CD14-positive monocyte (primary cell): ENCODE results near the gene IFNB1. TPM values are rescaled to one million over a fixed set of nuclear protein-coding genes. Genes with fewer than 3 reads are reported as not detected.
A peak's percentile ranks its signal among the peaks of the same experiment; 100 is the strongest.

Experiments used
- DNase-seq, 3 donors: peaks; one replicate each; pipeline ENCODE4 v3.0.0-alpha.2; 2011 to 2022
- H2AFZ ChIP-seq: 2 replicates; pipeline ENCODE4 v1.6.0; 2012; ENCODE audit warnings: mild to moderate bottlenecking, low read depth, low read length, inconsistent platforms; ENCODE audit not compliant: insufficient read depth, poor library complexity, severe bottlenecking
- H3K27ac ChIP-seq, 2 donors: 1 replicate in 1 of 2; 2 replicates in 1 of 2; pipeline ENCODE4 v1.5.1; 2012 to 2013; ENCODE audit warnings: low read length in 2 of 2, control low read depth in 1 of 2, inconsistent platforms in 1 of 2, low read depth in 1 of 2, mild to moderate bottlenecking in 1 of 2
- H3K27me3 ChIP-seq, 2 donors: one replicate each; pipeline versions ENCODE4 v1.6.0 to v1.6.1; 2011 to 2013; ENCODE audit warnings: low read length in 2 of 2; ENCODE audit not compliant: control insufficient read depth in 2 of 2, insufficient read depth in 2 of 2
- H3K36me3 ChIP-seq, 2 donors: replicated peaks in 1 of 2; 1 replicate in 1 of 2; 2 replicates in 1 of 2; pipeline versions ENCODE4 v1.5.1 to v1.6.1; 2012 to 2013; ENCODE audit warnings: low read length in 2 of 2, control low read depth in 1 of 2, inconsistent platforms in 1 of 2, mild to moderate bottlenecking in 1 of 2; ENCODE audit not compliant: insufficient read depth in 2 of 2, control insufficient read depth in 1 of 2
- H3K4me1 ChIP-seq, 2 donors: 1 replicate in 1 of 2; 2 replicates in 1 of 2; pipeline versions ENCODE4 v1.5.1 to v1.6.1; 2012 to 2013; ENCODE audit warnings: low read length in 2 of 2, control low read depth in 1 of 2, inconsistent platforms in 1 of 2, mild to moderate bottlenecking in 1 of 2, moderate library complexity in 1 of 2; ENCODE audit not compliant: insufficient read depth in 2 of 2, control insufficient read depth in 1 of 2
- H3K4me2 ChIP-seq: replicated peaks from 2 replicates; pipeline ENCODE3; 2012; ENCODE audit warnings: low read length, moderate library complexity, mild to moderate bottlenecking; ENCODE audit not compliant: poor library complexity, severe bottlenecking; ENCODE audit errors: extremely low read depth
- H3K4me3 ChIP-seq, 3 experiments: fragments of 200-600 bp in 1 of 3; sonication (generic) in 1 of 3; replicated peaks in 1 of 3; 1 replicate in 2 of 3; 2 replicates in 1 of 3; pipeline ENCODE4 v1.5.1; 2011 to 2013; ENCODE audit warnings: low read length in 3 of 3, mild to moderate bottlenecking in 3 of 3, control low read depth in 2 of 3, low read depth in 2 of 3, inconsistent platforms in 1 of 3, moderate library complexity in 1 of 3
- H3K79me2 ChIP-seq: 2 replicates; pipeline ENCODE4 v1.6.0; 2012; ENCODE audit warnings: mild to moderate bottlenecking, control low read depth, inconsistent platforms, low read length, moderate library complexity; ENCODE audit not compliant: insufficient read depth
- H3K9ac ChIP-seq: 2 replicates; pipeline ENCODE4 v1.6.0; 2017; ENCODE audit warnings: low read length, mild to moderate bottlenecking; ENCODE audit not compliant: insufficient read depth, poor library complexity, severe bottlenecking
- H3K9me3 ChIP-seq, 2 donors: replicated peaks in 1 of 2; 1 replicate in 1 of 2; 2 replicates in 1 of 2; pipeline versions ENCODE4 v1.5.1 to v1.6.1; 2012 to 2013; ENCODE audit warnings: low read length in 2 of 2, control low read depth in 1 of 2; ENCODE audit not compliant: control insufficient read depth in 1 of 2, insufficient read depth in 1 of 2
- H4K20me1 ChIP-seq: 2 replicates; pipeline ENCODE4 v1.6.0; 2012; ENCODE audit warnings: mild to moderate bottlenecking, low read length, control low read depth, moderate library complexity; ENCODE audit not compliant: insufficient read depth
- H3K27ac Mint-ChIP-seq, 7 donors: one replicate each; pipeline ENCODE4 v1.8.0; 2020; ENCODE audit warnings: mild to moderate bottlenecking in 7 of 7, mixed read lengths in 7 of 7, moderate library complexity in 6 of 7, inconsistent platforms in 2 of 7
- H3K27me3 Mint-ChIP-seq, 3 donors: one replicate each; pipeline ENCODE4 v1.8.0; 2021 to 2022; ENCODE audit warnings: low read depth in 3 of 3, mild to moderate bottlenecking in 3 of 3, mixed read lengths in 3 of 3, moderate library complexity in 3 of 3, inconsistent platforms in 1 of 3
- H3K36me3 Mint-ChIP-seq, 2 donors: one replicate each; pipeline ENCODE4 v1.8.0; 2020; ENCODE audit warnings: mixed read lengths in 2 of 2, inconsistent platforms in 1 of 2, mild to moderate bottlenecking in 1 of 2
- H3K4me1 Mint-ChIP-seq: one replicate; pipeline ENCODE4 v1.8.0; 2020; ENCODE audit warnings: mild to moderate bottlenecking, mixed read lengths
- H3K4me3 Mint-ChIP-seq, 2 donors: one replicate each; pipeline ENCODE4 v1.8.0; 2020; ENCODE audit warnings: mild to moderate bottlenecking in 2 of 2, mixed read lengths in 2 of 2, moderate library complexity in 1 of 2
- H3K9me3 Mint-ChIP-seq, 7 donors: one replicate each; pipeline ENCODE4 v1.8.0; 2020 to 2022; ENCODE audit warnings: mixed read lengths in 7 of 7, mild to moderate bottlenecking in 6 of 7, moderate library complexity in 6 of 7, inconsistent platforms in 2 of 7
- CTCF ChIP-seq: fragments of 200-600 bp; IDR thresholded peaks from one replicate; pipeline ENCODE4 v1.8.0; 2022; ENCODE audit warnings: antibody characterized with exemption, mild to moderate bottlenecking
- WGBS: methylation state at CpG from one replicate; pipeline ENCODE4 v1.1.5; 2013; ENCODE audit warnings: missing lambda C conversion rate; ENCODE audit not compliant: insufficient coverage; 5-methylcytosine and 5-hydroxymethylcytosine counted together
- intact Hi-C, 2 donors: fragments of 100-400 bp; cut with micrococcal nuclease; formaldehyde crosslinking; loops; one replicate each; pipeline versions ENCODE4 v1.15.0 to v1.15.1; 2023
- polyA plus RNA-seq, 3 donors: library from polyadenylated mRNA; depleted of rRNA in 1 of 3; unstranded in 2 of 3; stranded (reverse) in 1 of 3; fragments of 300-500 nt in 2 of 3; fragments of >200 nt in 1 of 3; fragmentation: Illumina TruSeq in 2 of 3; gene quantifications; 1 replicate in 2 of 3; 2 replicates in 1 of 3; pipeline ENCODE4 v1.2.3, GENCODE V29; 2012 to 2021

IFNB1 gene
- polyA plus RNA-seq, 3 donors: not detected

GRCh38 chr9:21075484-21075883 is 2.3 kb downstream of the IFNB1 start:
- Histone ChIP-seq H3K4me2 (no peak overlapping the region), H3K27ac (no peak overlapping the region), H3K4me1 (peaks cover 17 to 20% of the 10 kb centered on the region in 2 donors), H4K20me1 (no peaks in the 10 kb centered on the region), H3K9ac (no peak overlapping the region), H3K9me3 (no peaks in the 10 kb centered on the region), H2AFZ (no peak overlapping the region), H3K4me3 (no peak overlapping the region), H3K36me3 (no peaks in the 10 kb centered on the region), H3K27me3 (no peaks in the 10 kb centered on the region), H3K79me2 (no peaks in the 10 kb centered on the region)
- H3K27me3 Mint-ChIP-seq: peaks cover 0 to 3% (median 1%) of the 10 kb centered on the region in 3 donors
- H3K4me1 Mint-ChIP-seq: peaks cover 16% of the 10 kb centered on the region
- 100% methylated on average over 2 of the region's 3 CpGs for WGBS
- no peak overlapping the region for H3K4me3 Mint-ChIP-seq
- no peak for DNase-seq
- H3K27ac Mint-ChIP-seq: peak overlapping the region in 1 of 7 donors; percentile 68
- intact Hi-C loops: no loop called here
- no peaks in the 10 kb centered on the region for H3K36me3 Mint-ChIP-seq
- peaks cover 0 to 2% (median 0%) of the 10 kb centered on the region in 7 donors for H3K9me3 Mint-ChIP-seq
- TF ChIP-seq CTCF: no peak

- H3K9ac ChIP-seq: no peak overlapping the region
- Mint-ChIP-seq H3K4me3 (no peak overlapping the region), H3K9me3 (peaks cover 0 to 2% (median 0%) of the 10 kb centered on the region in 7 donors), H3K4me1 (peaks cover 12% of the 10 kb centered on the region), H3K27me3 (peaks cover 1 to 3% (median 2%) of the 10 kb centered on the region in 3 donors), H3K27ac (no peak overlapping the region), H3K36me3 (no peaks in the 10 kb centered on the region)
- no peaks in the 10 kb centered on the region for H3K36me3 ChIP-seq
- no peaks in the 10 kb centered on the region for H3K9me3 ChIP-seq
- intact Hi-C loops: no loop called here
- H3K79me2 ChIP-seq: no peaks in the 10 kb centered on the region
- H3K4me3 ChIP-seq: no peak overlapping the region
- H3K27ac ChIP-seq: no peak overlapping the region
- no peak for DNase-seq
- H3K4me1 ChIP-seq: peaks cover 5 to 8% of the 10 kb centered on the region in 2 donors
- TF ChIP-seq CTCF: no peak
- no peaks in the 10 kb centered on the region for H3K27me3 ChIP-seq
- H3K4me2 ChIP-seq: no peak overlapping the region
- no peak overlapping the region for H2AFZ ChIP-seq
- H4K20me1 ChIP-seq: no peaks in the 10 kb centered on the region
Measured at GRCh38 chr9:21070906-21071305, 6.8 kb downstream of the IFNB1 start.
